Activated CD8-positive, alpha-beta T cell treated with anti-CD3 and anti-CD28 coated beads for 36 hours (primary cell): ENCODE results near the gene METTL16. TPM values are rescaled to one million over a fixed set of nuclear protein-coding genes. Genes with fewer than 3 reads are reported as not detected.

Source experiments
- ATAC-seq: fragments of 200-7000 bp; cut with Tn5 transposase; one replicate; pipeline ENCODE4 v1.10.0; 2021; ENCODE audit warnings: mild to moderate bottlenecking, moderate library complexity
- CTCF ChIA-PET: fragments of 350-600 bp; sonication (Branson Sonifier 250); formaldehyde crosslinking; loops from one replicate; lab custom pipeline; 2021; ENCODE audit warnings: antibody characterized with exemption; lab: Charles Lee
- POLR2A ChIA-PET: fragments of 350-600 bp; sonication (Branson Sonifier 250); formaldehyde crosslinking; loops from one replicate; lab custom pipeline; 2021; ENCODE audit warnings: antibody characterized with exemption; lab: Charles Lee
- DNase-seq: peaks from one replicate; pipeline ENCODE4 v3.0.0-alpha.2; 2020
- H3K27ac Mint-ChIP-seq: one replicate; pipeline ENCODE4 v1.8.0; 2021; ENCODE audit warnings: mild to moderate bottlenecking, mixed read lengths
- H3K27me3 Mint-ChIP-seq: one replicate; pipeline ENCODE4 v1.8.0; 2021; ENCODE audit warnings: mixed read lengths
- H3K36me3 Mint-ChIP-seq: one replicate; pipeline ENCODE4 v1.8.0; 2021; ENCODE audit warnings: low read depth, mixed read lengths
- H3K4me1 Mint-ChIP-seq: one replicate; pipeline ENCODE4 v1.8.0; 2021; ENCODE audit warnings: low read depth, mixed read lengths
- H3K4me3 Mint-ChIP-seq: one replicate; pipeline ENCODE4 v1.8.0; 2021; ENCODE audit warnings: mild to moderate bottlenecking, moderate library complexity, mixed read lengths
- H3K9me3 Mint-ChIP-seq: one replicate; pipeline ENCODE4 v1.8.0; 2021; ENCODE audit warnings: mixed read lengths
- intact Hi-C: fragments of 100-400 bp; cut with micrococcal nuclease; formaldehyde crosslinking; loops from one replicate; pipeline ENCODE4 v1.10.0; 2022
- total RNA-seq, 2 experiments: library from RNA; stranded (reverse); gene quantifications; one replicate each; pipeline ENCODE4 v1.2.3, GENCODE V29; 2021
- TF ChIP-seq, protein P1 (sequence below): fragments of 200-600 bp; IDR thresholded peaks from one replicate; pipeline ENCODE4 v1.8.0; 2022; ENCODE audit warnings: antibody characterized with exemption, mild to moderate bottlenecking

The METTL16 gene
- total RNA-seq, 2 experiments from 2014 or later = 47.9 to 50.3 TPM

DNA sequence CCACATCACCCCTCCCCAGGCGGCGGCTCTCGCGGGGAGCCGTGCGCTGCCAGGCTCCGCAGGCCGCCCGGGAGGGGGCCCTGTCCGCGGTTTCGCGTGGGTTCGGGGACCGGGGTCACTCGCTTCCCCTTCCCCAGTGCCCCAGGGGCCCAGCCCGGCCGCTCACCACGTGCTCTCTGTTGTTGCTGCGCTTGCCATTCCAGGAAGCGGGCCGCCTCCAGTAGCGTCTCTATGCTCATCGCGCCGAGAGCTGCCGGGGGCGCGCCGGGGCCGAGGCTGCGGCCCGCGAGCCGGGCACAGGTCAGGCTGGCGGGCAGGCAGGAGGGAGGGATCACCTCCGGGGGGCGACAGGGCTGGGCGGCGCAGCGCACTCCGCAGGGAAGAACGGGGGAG, 111.2 kb downstream of the METTL16 start:
- Mint-ChIP-seq H3K27me3 (no peaks in the 10 kb centered on the region), H3K4me3 (peak overlapping the region; percentile 97), H3K4me1 (peaks cover 45% of the 10 kb centered on the region), H3K27ac (peak overlapping the region; percentile 95), H3K9me3 (no peaks in the 10 kb centered on the region), H3K36me3 (no peaks in the 10 kb centered on the region)
- CTCF ChIA-PET = interaction anchor here (3.1 to 7.8 kb wide), 3 partner anchors 16 to 18 kb away, joined by 15 to 71 read pairs (median 46); no protein-coding TSS in a partner anchor
- peak; percentile 3 for ATAC-seq
- POLR2A ChIA-PET = interaction anchor here (0.7 to 6.8 kb wide), 7 partner anchors 9 to 185 kb away, joined by 3 to 61 read pairs (median 5); partner anchors contain the start of genes METTL16 and TSR1
- DNase-seq = peak; percentile 83
- TF ChIP-seq, protein P1, sequence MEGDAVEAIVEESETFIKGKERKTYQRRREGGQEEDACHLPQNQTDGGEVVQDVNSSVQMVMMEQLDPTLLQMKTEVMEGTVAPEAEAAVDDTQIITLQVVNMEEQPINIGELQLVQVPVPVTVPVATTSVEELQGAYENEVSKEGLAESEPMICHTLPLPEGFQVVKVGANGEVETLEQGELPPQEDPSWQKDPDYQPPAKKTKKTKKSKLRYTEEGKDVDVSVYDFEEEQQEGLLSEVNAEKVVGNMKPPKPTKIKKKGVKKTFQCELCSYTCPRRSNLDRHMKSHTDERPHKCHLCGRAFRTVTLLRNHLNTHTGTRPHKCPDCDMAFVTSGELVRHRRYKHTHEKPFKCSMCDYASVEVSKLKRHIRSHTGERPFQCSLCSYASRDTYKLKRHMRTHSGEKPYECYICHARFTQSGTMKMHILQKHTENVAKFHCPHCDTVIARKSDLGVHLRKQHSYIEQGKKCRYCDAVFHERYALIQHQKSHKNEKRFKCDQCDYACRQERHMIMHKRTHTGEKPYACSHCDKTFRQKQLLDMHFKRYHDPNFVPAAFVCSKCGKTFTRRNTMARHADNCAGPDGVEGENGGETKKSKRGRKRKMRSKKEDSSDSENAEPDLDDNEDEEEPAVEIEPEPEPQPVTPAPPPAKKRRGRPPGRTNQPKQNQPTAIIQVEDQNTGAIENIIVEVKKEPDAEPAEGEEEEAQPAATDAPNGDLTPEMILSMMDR = no peak
- intact Hi-C loops = no loop called here

DNA sequence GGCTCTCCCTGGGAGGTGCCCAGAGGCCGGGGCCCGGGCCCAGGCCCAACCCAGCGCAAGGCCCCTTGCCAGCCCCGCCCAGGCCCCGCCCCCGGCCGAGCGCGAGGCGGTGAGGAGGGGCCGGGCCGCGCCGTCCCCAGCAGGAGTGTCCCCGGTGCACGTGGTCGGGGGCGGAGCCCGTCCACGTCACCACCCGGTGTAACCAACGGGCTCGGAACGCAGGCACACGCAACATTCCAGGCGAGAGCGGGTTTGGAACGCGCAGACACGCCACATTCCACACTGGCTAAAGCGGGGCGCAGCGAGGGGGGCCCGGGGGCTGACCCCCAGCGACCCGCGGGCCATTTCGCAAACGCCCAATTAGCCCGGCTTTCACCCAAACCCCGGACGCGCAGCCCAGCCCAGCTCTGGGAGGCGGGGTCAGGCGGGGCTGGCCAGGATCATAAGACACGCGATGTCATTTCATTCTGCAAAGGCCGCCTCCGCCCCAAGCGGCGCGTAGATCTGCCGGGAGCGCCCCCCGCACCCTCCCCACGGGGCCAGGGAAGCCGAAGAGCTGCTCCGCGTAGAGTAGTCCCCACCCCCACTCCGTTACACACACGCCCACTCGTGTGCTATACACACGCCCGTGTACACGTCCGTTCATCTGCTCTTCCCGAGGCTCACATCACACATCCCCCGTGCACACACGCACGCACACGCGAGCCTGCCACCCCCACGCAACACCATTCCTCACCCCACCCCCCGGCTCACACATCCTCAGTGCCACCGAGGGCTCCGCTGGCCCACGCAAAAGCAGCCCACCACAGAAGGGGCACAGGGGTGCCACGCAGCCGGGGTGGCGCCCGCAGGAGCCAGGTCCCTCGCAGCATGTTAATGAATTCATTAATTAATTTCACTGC, 111.9 kb downstream of the METTL16 start:
- Mint-ChIP-seq H3K4me3 (peak overlapping the region; percentile 97), H3K4me1 (peaks cover 42% of the 10 kb centered on the region), H3K27ac (peak overlapping the region; percentile 97), H3K36me3 (no peaks in the 10 kb centered on the region), H3K9me3 (no peaks in the 10 kb centered on the region), H3K27me3 (no peaks in the 10 kb centered on the region)
- CTCF ChIA-PET = interaction anchor here (1.2 to 5.6 kb wide), 3 partner anchors 16 to 18 kb away, joined by 9 to 46 read pairs (median 15); no protein-coding TSS in a partner anchor
- intact Hi-C loops = no loop called here
- peak; percentile 65 for ATAC-seq
- TF ChIP-seq, protein P1 = no peak
- POLR2A ChIA-PET = interaction anchor here (0.7 to 6.8 kb wide), 7 partner anchors 8 to 185 kb away, joined by 3 to 61 read pairs (median 5); partner anchors contain the start of genes METTL16 and TSR1
- peak; percentile 94 for DNase-seq

DNA sequence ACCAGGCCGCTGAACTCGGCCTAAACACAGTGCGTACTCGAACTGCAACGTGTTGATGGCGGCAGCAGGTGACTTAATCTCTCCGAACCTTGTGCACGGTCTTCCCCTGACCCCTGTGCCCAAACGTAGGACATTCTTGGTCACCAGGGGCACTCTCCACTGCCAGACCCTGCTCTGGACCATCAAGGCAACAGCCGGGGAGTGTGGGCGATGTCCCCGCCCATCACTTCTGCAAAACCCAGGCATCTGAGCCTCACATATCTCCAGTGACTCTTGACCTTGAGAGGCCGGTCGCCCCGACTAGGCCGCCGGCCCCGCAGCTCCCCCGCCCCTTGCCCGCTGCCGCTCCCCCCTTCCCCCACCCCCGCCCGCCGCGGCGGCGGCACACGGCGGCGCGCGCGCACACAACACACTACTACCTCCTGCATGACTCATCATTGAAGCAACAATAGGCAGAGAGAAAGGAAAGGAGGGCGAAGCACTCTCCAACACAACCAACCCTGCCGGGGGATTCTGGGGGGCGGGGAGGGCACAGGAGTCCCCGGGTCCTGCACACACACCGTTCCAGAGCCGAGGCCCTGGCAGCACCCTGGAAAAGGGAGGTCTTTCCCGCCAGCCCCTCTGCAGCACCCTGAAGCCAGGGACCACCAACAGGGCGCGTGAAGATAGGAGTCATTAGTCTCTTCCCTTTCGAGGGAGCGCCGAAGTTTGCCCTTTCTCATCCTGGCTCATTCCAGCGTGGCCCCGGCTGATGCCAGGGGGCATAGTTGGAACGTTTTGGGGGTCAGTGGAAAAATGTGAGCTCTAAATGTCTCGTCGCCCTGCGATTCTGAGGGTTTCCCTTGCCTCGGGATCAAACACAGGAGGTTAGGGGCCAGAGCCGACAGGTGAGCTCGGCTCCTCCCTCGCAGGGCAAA, 112.8 kb downstream of the METTL16 start:
- H3K27ac Mint-ChIP-seq = peak overlapping the region; percentile 97
- H3K4me1 Mint-ChIP-seq = peaks cover 47% of the 10 kb centered on the region
- peak; percentile 13 for ATAC-seq
- peak; percentile 78 for DNase-seq
- intact Hi-C loops = no loop called here
- ChIA-PET CTCF (interaction anchor here (1.2 to 3.1 kb wide), 3 partner anchors 16 to 17 kb away, joined by 8 to 15 read pairs (median 9); no protein-coding TSS in a partner anchor), POLR2A (interaction anchor here (1.0 to 6.8 kb wide), 5 partner anchors 7 to 17 kb away, joined by 3 to 61 read pairs (median 5); no protein-coding TSS in a partner anchor)
- H3K4me3 Mint-ChIP-seq = peak overlapping the region; percentile 97
- H3K36me3 Mint-ChIP-seq = no peaks in the 10 kb centered on the region
- H3K9me3 Mint-ChIP-seq = no peaks in the 10 kb centered on the region
- H3K27me3 Mint-ChIP-seq = no peaks in the 10 kb centered on the region
- TF ChIP-seq, protein P1 = no peak

GRCh38 chr17:2398182-2398581, 113.5 kb downstream of the METTL16 start:
- TF ChIP-seq, protein P1 = no peak
- ChIA-PET CTCF (interaction anchor here (1.5 to 3.1 kb wide), 2 partner anchors 16 to 18 kb away, joined by 8 to 15 read pairs; no protein-coding TSS in a partner anchor), POLR2A (interaction anchor here (1.2 kb wide), 1 partner anchor 18 kb away, joined by 3 read pairs; no protein-coding TSS in a partner anchor)
- Mint-ChIP-seq H3K9me3 (no peaks in the 10 kb centered on the region), H3K4me1 (peaks cover 47% of the 10 kb centered on the region), H3K27ac (peak overlapping the region; percentile 97), H3K36me3 (no peaks in the 10 kb centered on the region), H3K27me3 (no peaks in the 10 kb centered on the region), H3K4me3 (peak overlapping the region; percentile 97)
- intact Hi-C loops = no loop called here
- ATAC-seq (no peak), DNase-seq (no peak)
